Esophagus (tissue), 2 donors: ENCODE measurements around the gene SH3RF2. TPM values are rescaled to one million over a fixed set of nuclear protein-coding genes. Genes with fewer than 3 reads are reported as not detected.

Experiments used
- H3K27ac ChIP-seq, 2 donors: one replicate each; pipeline ENCODE4 v1.5.1; 2013; ENCODE audit warnings: low read depth in 2 of 2, mild to moderate bottlenecking in 2 of 2, inconsistent platforms in 1 of 2, low read length in 1 of 2, moderate library complexity in 1 of 2
- H3K27me3 ChIP-seq, 2 donors: one replicate each; pipeline ENCODE4 v1.6.1; 2013; ENCODE audit warnings: low read length in 2 of 2, control low read depth in 1 of 2, mild to moderate bottlenecking in 1 of 2; ENCODE audit not compliant: insufficient read depth in 2 of 2, control insufficient read depth in 1 of 2
- H3K36me3 ChIP-seq, 2 donors: one replicate each; pipeline ENCODE4 v1.6.1; 2013; ENCODE audit warnings: low read length in 1 of 2; ENCODE audit not compliant: control insufficient read depth in 2 of 2, insufficient read depth in 2 of 2
- H3K4me1 ChIP-seq, 2 donors: one replicate each; pipeline ENCODE4 v1.6.1; 2013; ENCODE audit warnings: low read length in 1 of 2; ENCODE audit not compliant: control insufficient read depth in 2 of 2, insufficient read depth in 2 of 2
- H3K4me3 ChIP-seq, 2 donors: one replicate each; pipeline ENCODE4 v1.5.1; 2013; ENCODE audit warnings: low read length in 2 of 2, mild to moderate bottlenecking in 2 of 2, low read depth in 1 of 2, moderate library complexity in 1 of 2
- H3K9me3 ChIP-seq, 2 donors: one replicate each; pipeline ENCODE4 v1.6.1; 2013; ENCODE audit warnings: mild to moderate bottlenecking in 2 of 2, low read depth in 1 of 2, low read length in 1 of 2, moderate library complexity in 1 of 2; ENCODE audit not compliant: control insufficient read depth in 2 of 2, insufficient read depth in 1 of 2
- WGBS, 2 donors: extraction: QIAGEN DNeasy Blood & Tissue Kit; methylation state at CpG; one replicate each; pipeline ENCODE4 v1.1.7; 2013; 5-methylcytosine and 5-hydroxymethylcytosine counted together
- polyA plus RNA-seq, 2 donors: library from polyadenylated mRNA; stranded (reverse); fragments of 200-250 nt; gene quantifications; one replicate each; pipeline ENCODE4 v1.2.3, GENCODE V29; 2013
- donor health status: healthy with polysubstance abuse.
- donor health status: Bipolar disorder and iron deficiency.

The SH3RF2 gene
- polyA plus RNA-seq, 2 donors: 24.9 to 43.2 TPM

GRCh38 chr5:145920542-145921210 is 15.7 kb upstream of the SH3RF2 start:
- Histone ChIP-seq H3K9me3 (no peaks in the 10 kb centered on the region), H3K36me3 (no peaks in the 10 kb centered on the region), H3K27ac (peak overlapping the region; percentile 9 to 77), H3K27me3 (no peaks in the 10 kb centered on the region), H3K4me3 (no peak overlapping the region), H3K4me1 (no peaks in the 10 kb centered on the region)
- WGBS, 2 donors: 48 to 75% methylated on average over 1 of the region's 1 CpG

GRCh38 chr5:145921211-145921610 is 15.2 kb upstream of the SH3RF2 start:
- H3K4me1 ChIP-seq: no peaks in the 10 kb centered on the region
- H3K27ac ChIP-seq: peak overlapping the region; percentile 6 to 9
- H3K4me3 ChIP-seq: no peak overlapping the region
- no peaks in the 10 kb centered on the region for H3K9me3 ChIP-seq
- no peaks in the 10 kb centered on the region for H3K36me3 ChIP-seq
- H3K27me3 ChIP-seq: no peaks in the 10 kb centered on the region
- WGBS, 2 donors: 38 to 58% methylated on average over 2 of the region's 2 CpGs

GRCh38 chr5:145922059-145922458 is 14.3 kb upstream of the SH3RF2 start:
- Histone ChIP-seq H3K27ac (peak overlapping the region; percentile 44 to 54), H3K27me3 (no peaks in the 10 kb centered on the region), H3K36me3 (no peaks in the 10 kb centered on the region), H3K9me3 (no peaks in the 10 kb centered on the region), H3K4me3 (no peak overlapping the region), H3K4me1 (no peaks in the 10 kb centered on the region)
- WGBS, 2 donors: 48 to 64% methylated on average over 2 of the region's 2 CpGs

GRCh38 chr5:145923405-145923804 is 13.0 kb upstream of the SH3RF2 start:
- H3K27ac ChIP-seq: no peak overlapping the region
- H3K27me3 ChIP-seq: no peaks in the 10 kb centered on the region
- no peaks in the 10 kb centered on the region for H3K4me1 ChIP-seq
- H3K36me3 ChIP-seq: no peaks in the 10 kb centered on the region
- H3K4me3 ChIP-seq: no peak overlapping the region
- H3K9me3 ChIP-seq: no peaks in the 10 kb centered on the region
- 96 to 98% methylated on average over 3 of the region's 3 CpGs for WGBS, 2 donors

- no peaks in the 10 kb centered on the region for H3K27me3 ChIP-seq
- no peaks in the 10 kb centered on the region for H3K4me1 ChIP-seq
- 68 to 73% methylated on average over 1 of the region's 1 CpG for WGBS, 2 donors
- H3K27ac ChIP-seq: no peak overlapping the region
- H3K36me3 ChIP-seq: no peaks in the 10 kb centered on the region
- no peaks in the 10 kb centered on the region for H3K9me3 ChIP-seq
- H3K4me3 ChIP-seq: no peak overlapping the region
Observed at GRCh38 chr5:145924849-145925248, 11.5 kb upstream of the SH3RF2 start.

- H3K4me3 ChIP-seq: no peak overlapping the region
- peak overlapping the region in 1 of 2 donors; percentile 61 for H3K27ac ChIP-seq
- 16 to 27% methylated on average over 1 of the region's 1 CpG for WGBS, 2 donors
Observed at GRCh38 chr5:145925353-145925752, 11.0 kb upstream of the SH3RF2 start.

GRCh38 chr5:145925803-145926202 is 10.6 kb upstream of the SH3RF2 start:
- Histone ChIP-seq H3K4me3 (no peak overlapping the region), H3K4me1 (no peaks in the 10 kb centered on the region), H3K9me3 (no peaks in the 10 kb centered on the region), H3K36me3 (no peaks in the 10 kb centered on the region), H3K27me3 (no peaks in the 10 kb centered on the region), H3K27ac (no peak overlapping the region)

More at GRCh38 chr5:145925353-145925752, 11.0 kb upstream of the SH3RF2 start:
- Histone ChIP-seq H3K27me3 (no peaks in the 10 kb centered on the region), H3K9me3 (no peaks in the 10 kb centered on the region), H3K36me3 (no peaks in the 10 kb centered on the region), H3K4me1 (no peaks in the 10 kb centered on the region)

- peaks cover 0 to 5% of the 10 kb centered on the region in 2 donors for H3K4me1 ChIP-seq
- H3K27me3 ChIP-seq: no peaks in the 10 kb centered on the region
- H3K27ac ChIP-seq: no peak overlapping the region
- WGBS, 2 donors: 46 to 56% methylated on average over 2 of the region's 2 CpGs
- no peaks in the 10 kb centered on the region for H3K36me3 ChIP-seq
- no peak overlapping the region for H3K4me3 ChIP-seq
- no peaks in the 10 kb centered on the region for H3K9me3 ChIP-seq
Observed at GRCh38 chr5:145931718-145932117, 4.7 kb upstream of the SH3RF2 start.

GRCh38 chr5:145934276-145934675 is 2.1 kb upstream of the SH3RF2 start:
- H3K27ac ChIP-seq: no peak overlapping the region
- no peaks in the 10 kb centered on the region for H3K9me3 ChIP-seq
- no peaks in the 10 kb centered on the region for H3K36me3 ChIP-seq
- H3K4me3 ChIP-seq: no peak overlapping the region
- no peaks in the 10 kb centered on the region for H3K27me3 ChIP-seq
- 77 to 79% methylated on average over 5 of the region's 5 CpGs for WGBS, 2 donors
- H3K4me1 ChIP-seq: peaks cover 0 to 5% of the 10 kb centered on the region in 2 donors
